Measurements from ENCODE around the gene MAL. TPM values are rescaled to one million over a fixed set of nuclear protein-coding genes. Genes with fewer than 3 reads are reported as not detected.

MAL gene
- total RNA-seq, 1 experiment from 2014 or later: 1.6 TPM

GRCh38 chr2:95049961-95050360 lies 24.5 kb downstream of the MAL start:
- Histone ChIP-seq H2AFZ (ENCODE audit: low read length) (no peak overlapping the region), H3F3A (ENCODE audit: low read length, unreplicated experiment) (no peaks in the 10 kb centered on the region), H3K9me3 (ENCODE audit: low read length) (no peaks in the 10 kb centered on the region), H3K4me1 (ENCODE audit: insufficient read depth, low read length) (peaks cover 25% of the 10 kb centered on the region), H3K27me3 (ENCODE audit: low read length) (no peaks in the 10 kb centered on the region), H3K9ac (ENCODE audit: low read length) (no peak overlapping the region), H3K79me2 (ENCODE audit: low read length) (no peaks in the 10 kb centered on the region), H3K27ac (ENCODE audit: low read length) (no peak overlapping the region), H4K20me1 (ENCODE audit: low read length) (no peaks in the 10 kb centered on the region), H3K9me2 (replicated peaks; ENCODE audit: low read length) (no peaks in the 10 kb centered on the region), H3K36me3 (ENCODE audit: low read depth, low read length) (no peaks in the 10 kb centered on the region), H3K4me3 (ENCODE audit: low read length) (no peak overlapping the region), H3K4me2 (ENCODE audit: low read length) (no peak overlapping the region)
- intact Hi-C loops (cut with micrococcal nuclease): no loop called here
- CTCF ChIA-PET: no interaction called here
- POLR2A ChIA-PET (ENCODE audit: unreplicated experiment): no interaction called here
- TF ChIP-seq EZH2phosphoT487 (IDR thresholded peaks at IDR 0.05; ENCODE audit: borderline replicate concordance, low read length): no peak
- TF ChIP-seq CTCF (conservative IDR thresholded peaks at IDR 0.05; ENCODE audit: low read depth, low read length): no peak
- TF ChIP-seq EZH2 (IDR thresholded peaks at IDR 0.05; ENCODE audit: low read length, unreplicated experiment): no peak
- no peak for ATAC-seq
- no TSS peak for BruUV-seq (replicated peaks)
- no peak for DNase-seq

GRCh38 chr2:95050385-95051300 lies 25.1 kb downstream of the MAL start:
- H3K27ac ChIP-seq (ENCODE audit: low read length): no peak overlapping the region
- TF ChIP-seq CTCF (conservative IDR thresholded peaks at IDR 0.05; ENCODE audit: low read depth, low read length): no peak
- TF ChIP-seq EZH2 (IDR thresholded peaks at IDR 0.05; ENCODE audit: low read length, unreplicated experiment): no peak
- no peak for TF ChIP-seq EZH2phosphoT487 (IDR thresholded peaks at IDR 0.05; ENCODE audit: borderline replicate concordance, low read length)
- ChIA-PET POLR2A (ENCODE audit: unreplicated experiment) (no interaction called here), CTCF (no interaction called here)
- H4K20me1 ChIP-seq (ENCODE audit: low read length): no peaks in the 10 kb centered on the region
- H3K9ac ChIP-seq (ENCODE audit: low read length): no peak overlapping the region
- no TSS peak for BruUV-seq (replicated peaks)
- DNase-seq (no peak), ATAC-seq (no peak)
- no peak overlapping the region for H3K4me2 ChIP-seq (ENCODE audit: low read length)
- H3F3A ChIP-seq (ENCODE audit: low read length, unreplicated experiment): no peaks in the 10 kb centered on the region
- no peaks in the 10 kb centered on the region for H3K9me3 ChIP-seq (ENCODE audit: low read length)
- H3K79me2 ChIP-seq (ENCODE audit: low read length): no peaks in the 10 kb centered on the region
- H3K27me3 ChIP-seq (ENCODE audit: low read length): no peaks in the 10 kb centered on the region
- H3K4me3 ChIP-seq (ENCODE audit: low read length): no peak overlapping the region
- no peaks in the 10 kb centered on the region for H3K36me3 ChIP-seq (ENCODE audit: low read depth, low read length)
- H3K9me2 ChIP-seq (replicated peaks; ENCODE audit: low read length): no peaks in the 10 kb centered on the region
- H3K4me1 ChIP-seq (ENCODE audit: insufficient read depth, low read length): peaks cover 26% of the 10 kb centered on the region
- intact Hi-C loops (cut with micrococcal nuclease): no loop called here
- H2AFZ ChIP-seq (ENCODE audit: low read length): no peak overlapping the region

GRCh38 chr2:95051626-95052025 lies 26.1 kb downstream of the MAL start:
- Histone ChIP-seq H3K9ac (ENCODE audit: low read length) (no peak overlapping the region), H3K4me2 (ENCODE audit: low read length) (peak overlapping the region; percentile 8), H3K9me3 (ENCODE audit: low read length) (no peaks in the 10 kb centered on the region), H3K36me3 (ENCODE audit: low read depth, low read length) (no peaks in the 10 kb centered on the region), H3K79me2 (ENCODE audit: low read length) (no peaks in the 10 kb centered on the region), H3K27me3 (ENCODE audit: low read length) (no peaks in the 10 kb centered on the region), H3K27ac (ENCODE audit: low read length) (peak overlapping the region; percentile 51), H3K4me3 (ENCODE audit: low read length) (no peak overlapping the region), H3K4me1 (ENCODE audit: insufficient read depth, low read length) (peaks cover 36% of the 10 kb centered on the region), H3K9me2 (replicated peaks; ENCODE audit: low read length) (no peaks in the 10 kb centered on the region), H4K20me1 (ENCODE audit: low read length) (no peaks in the 10 kb centered on the region), H3F3A (ENCODE audit: low read length, unreplicated experiment) (no peaks in the 10 kb centered on the region), H2AFZ (ENCODE audit: low read length) (no peak overlapping the region)
- TF ChIP-seq EZH2 (IDR thresholded peaks at IDR 0.05; ENCODE audit: low read length, unreplicated experiment): no peak
- no peak for TF ChIP-seq CTCF (conservative IDR thresholded peaks at IDR 0.05; ENCODE audit: low read depth, low read length)
- no peak for TF ChIP-seq EZH2phosphoT487 (IDR thresholded peaks at IDR 0.05; ENCODE audit: borderline replicate concordance, low read length)
- no TSS peak for BruUV-seq (replicated peaks)
- ChIA-PET POLR2A (ENCODE audit: unreplicated experiment) (no interaction called here), CTCF (no interaction called here)
- ATAC-seq (no peak), DNase-seq (no peak)
- intact Hi-C loops (cut with micrococcal nuclease): no loop called here
